Measurements from ENCODE around the gene PDE3B.
"Not testable (repeated sequence)": the region's sequence is repeated elsewhere in the genome, so short reads cannot be mapped to it uniquely, and the experiment has no call there.

Gene PDE3B

GRCh38 chr11:14750911-14751310, 107.3 kb downstream of the PDE3B start:
- DNase-seq: no peak

DNA sequence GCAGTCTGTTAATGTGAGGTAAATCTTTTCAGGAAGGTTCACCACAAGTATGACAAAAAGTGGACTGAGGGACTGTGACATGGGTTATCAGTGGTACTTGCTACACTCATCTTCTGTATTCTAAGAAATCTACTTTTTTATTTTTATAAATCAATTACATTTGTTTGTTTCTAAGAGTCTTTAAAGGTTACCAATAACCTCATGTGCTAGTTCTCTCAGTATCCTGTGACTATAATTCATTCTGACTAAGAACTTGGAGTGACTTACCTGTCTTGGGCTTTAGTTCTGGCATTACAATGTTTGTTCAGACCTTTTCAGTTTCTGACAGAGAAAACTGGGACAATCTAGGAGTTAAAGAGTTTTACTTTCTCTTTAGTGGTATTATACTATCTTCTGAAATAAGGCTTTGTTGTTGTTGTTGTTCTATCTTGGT, 108.4 kb downstream of the PDE3B start:
- DNase-seq: no peak

GRCh38 chr11:14755140-14755539, 111.5 kb downstream of the PDE3B start:
- DNase-seq: no peak

GRCh38 chr11:14756349-14756748, 112.7 kb downstream of the PDE3B start:
- no peak for DNase-seq

DNA sequence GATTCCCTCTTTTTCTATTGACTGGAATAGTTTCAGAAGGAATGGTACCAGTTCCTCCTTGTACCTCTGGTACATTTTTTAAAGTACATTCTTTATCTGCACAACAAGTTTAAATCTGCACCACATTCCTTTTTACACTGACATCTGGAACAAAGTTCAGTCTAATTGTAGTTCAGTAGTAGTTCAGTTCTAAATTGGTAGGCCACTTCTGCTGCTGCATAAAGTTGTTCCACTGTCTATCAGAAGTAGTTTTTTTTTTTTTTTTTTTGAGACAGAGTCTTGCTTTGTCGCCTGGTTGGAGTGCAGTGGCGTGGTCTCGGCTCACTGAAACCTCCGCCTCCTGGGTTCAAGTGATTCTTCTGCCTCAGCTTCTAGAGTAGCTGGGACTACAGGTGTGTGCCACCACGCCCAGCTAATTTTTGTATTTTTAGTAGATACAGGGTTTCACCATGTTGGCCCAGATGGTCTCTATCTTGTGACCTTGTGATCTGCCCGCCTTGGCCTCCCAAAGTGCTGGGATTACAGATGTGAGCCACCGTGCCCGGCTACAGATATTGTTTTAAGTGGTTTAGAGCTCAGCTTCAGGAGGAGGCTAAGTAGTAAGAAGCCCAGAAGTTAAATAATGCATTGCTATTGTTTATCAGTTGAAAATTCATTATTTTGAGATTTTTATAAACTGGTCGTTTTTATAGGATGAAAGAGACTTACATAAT, 115.9 kb downstream of the PDE3B start:
- not testable (repeated sequence) for DNase-seq

DNA sequence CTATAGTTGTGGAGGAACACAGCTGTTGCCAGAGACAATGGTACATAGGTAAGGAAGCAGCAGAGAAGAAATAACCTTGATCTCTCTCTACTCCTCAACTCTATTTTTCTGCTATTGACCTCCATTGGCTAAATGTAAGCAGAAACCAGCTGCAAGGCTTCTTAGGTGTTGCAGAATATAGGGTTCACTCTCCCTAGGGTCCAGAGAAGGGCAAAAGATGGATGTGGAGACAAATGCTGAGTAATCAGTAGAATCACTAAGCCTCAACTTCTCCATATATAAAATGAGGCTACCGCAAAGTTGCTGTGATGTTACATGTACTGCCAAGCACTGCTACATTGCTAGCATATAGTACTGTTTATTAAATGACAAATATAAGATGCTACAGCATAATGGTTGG, 120.6 kb downstream of the PDE3B start:
- no peak for DNase-seq

DNA sequence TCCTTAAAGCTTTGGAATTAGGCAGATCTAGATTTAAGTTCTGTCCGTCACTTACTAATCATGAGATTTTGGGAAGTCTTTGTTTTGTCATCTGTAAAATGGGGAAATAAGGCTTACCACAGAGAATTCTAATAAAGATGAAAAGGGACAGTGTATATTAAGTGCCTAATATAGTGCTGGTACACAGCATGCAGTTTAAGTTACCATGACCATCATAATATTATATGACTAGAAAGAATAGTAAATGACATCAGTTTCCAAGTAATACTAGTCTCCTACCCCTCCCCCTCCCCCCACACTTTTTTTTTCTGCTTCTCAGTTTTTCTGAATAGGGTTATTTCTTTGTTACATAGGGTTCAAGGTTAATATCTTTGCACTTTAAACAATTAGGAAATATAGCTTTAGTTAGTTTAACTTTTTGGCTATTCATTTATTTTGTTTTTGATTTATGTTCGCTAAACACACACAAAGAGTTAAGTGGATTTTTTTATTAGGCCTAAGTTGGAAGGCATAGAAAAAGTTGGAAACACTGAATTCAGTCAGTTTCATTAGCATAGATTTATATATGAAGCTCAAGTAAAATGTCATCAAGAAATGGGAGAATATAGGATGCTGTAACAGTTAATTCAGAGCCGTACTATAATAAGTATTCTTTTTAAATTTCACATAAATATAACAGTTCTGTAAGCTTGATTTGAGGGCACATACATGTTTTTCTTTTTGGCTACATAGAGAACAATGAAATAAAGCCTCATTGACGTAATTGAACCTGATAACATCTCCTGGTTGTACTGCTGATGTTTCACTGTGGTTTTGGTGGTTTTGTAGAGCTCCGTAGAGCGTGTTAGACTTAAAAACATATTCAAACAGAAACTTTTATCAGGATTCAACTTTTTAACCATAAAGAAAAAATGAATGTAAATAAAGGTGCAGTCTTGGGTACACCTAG, 121.2 kb downstream of the PDE3B start:
- no peak for DNase-seq

GRCh38 chr11:14766585-14766984, 123.0 kb downstream of the PDE3B start:
- DNase-seq: no peak

- DNase-seq: no peak
Observed at GRCh38 chr11:14768526-14769188, 125.1 kb downstream of the PDE3B start.

GRCh38 chr11:14773755-14774154, 130.2 kb downstream of the PDE3B start:
- no peak for DNase-seq

- DNase-seq: no peak
Observed at GRCh38 chr11:14774721-14775120, 131.1 kb downstream of the PDE3B start.

DNA sequence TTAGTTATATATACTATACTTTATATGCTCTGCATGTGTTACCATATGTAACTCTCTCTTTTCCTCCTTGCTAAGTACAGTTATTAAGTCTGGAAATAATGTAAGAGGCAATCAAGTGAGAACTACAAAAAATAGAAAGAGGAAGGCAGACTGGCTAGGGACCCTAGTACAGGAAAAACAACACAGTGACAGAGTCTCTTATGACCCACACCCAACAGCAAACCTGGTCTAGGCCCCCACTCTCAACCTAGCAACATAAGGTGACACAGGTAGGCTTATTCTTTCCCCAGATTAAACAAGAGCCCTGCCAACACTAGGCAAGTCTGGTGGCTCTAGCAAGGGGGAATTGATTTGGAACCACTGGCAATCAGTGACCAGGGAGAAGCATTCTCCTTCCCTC, 132.3 kb downstream of the PDE3B start:
- DNase-seq: no peak

DNA sequence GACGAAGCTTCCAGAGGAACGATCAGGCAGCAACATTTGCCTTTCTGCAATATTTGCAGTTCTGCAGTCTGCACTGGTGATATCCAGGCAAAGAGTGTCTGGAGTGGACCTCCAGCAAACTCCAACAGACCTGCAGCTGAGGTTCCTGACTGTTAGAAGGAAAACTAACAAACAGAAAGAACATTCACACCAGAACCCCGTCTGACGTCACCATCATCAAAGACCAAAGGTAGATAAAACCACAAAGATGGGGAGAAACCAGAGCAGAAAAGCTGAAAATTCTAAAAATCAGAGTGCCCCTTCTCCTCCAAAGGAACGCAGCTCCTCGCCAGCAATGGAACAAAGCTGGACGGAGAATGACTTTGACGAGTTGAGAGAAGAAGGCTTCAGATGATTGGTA, 134.9 kb downstream of the PDE3B start:
- DNase-seq: not testable (repeated sequence)

DNA sequence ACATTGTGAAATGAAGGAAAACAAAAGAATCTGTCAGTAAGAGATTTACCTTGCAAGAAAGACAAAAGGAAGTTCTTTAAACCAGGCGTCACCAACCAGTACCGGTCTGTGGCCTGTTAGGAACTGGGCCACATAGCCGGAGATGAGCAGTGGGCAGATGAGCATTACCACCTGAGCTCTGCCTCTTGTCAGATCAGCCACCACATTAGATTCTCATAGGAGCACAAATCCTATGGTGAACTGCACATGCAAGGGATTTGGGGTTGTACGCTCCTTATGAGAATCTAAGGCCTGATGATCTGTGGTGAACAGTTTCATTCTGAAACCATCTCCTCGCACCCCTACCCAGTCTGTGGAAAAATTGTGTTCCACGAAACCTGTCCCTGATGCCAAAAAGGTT, 140.2 kb downstream of the PDE3B start:
- DNase-seq: no peak

GRCh38 chr11:14784230-14784629, 140.6 kb downstream of the PDE3B start:
- DNase-seq: no peak

GRCh38 chr11:14789879-14790484, 146.4 kb downstream of the PDE3B start:
- no peak for DNase-seq

GRCh38 chr11:14793546-14793945, 149.9 kb downstream of the PDE3B start:
- DNase-seq: no peak

DNA sequence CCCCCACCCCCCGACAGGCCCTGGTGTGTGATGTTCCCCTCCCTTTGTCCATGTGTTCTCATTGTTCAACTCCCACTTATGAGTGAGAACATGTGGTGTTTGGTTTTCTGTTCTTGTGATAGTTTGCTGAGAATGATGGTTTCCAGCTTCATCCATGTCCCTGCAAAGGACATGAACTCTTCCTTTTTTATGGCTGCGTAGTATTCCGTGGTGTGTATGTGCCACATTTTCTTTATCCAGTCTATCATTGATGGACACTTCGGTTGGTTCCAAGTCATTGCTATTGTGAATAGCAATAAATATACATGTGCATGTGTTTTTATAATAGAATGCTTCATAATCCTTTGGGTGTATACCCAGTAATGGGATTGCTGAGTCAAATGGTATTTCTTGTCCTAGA, 152.4 kb downstream of the PDE3B start:
- not testable (repeated sequence) for DNase-seq

DNA sequence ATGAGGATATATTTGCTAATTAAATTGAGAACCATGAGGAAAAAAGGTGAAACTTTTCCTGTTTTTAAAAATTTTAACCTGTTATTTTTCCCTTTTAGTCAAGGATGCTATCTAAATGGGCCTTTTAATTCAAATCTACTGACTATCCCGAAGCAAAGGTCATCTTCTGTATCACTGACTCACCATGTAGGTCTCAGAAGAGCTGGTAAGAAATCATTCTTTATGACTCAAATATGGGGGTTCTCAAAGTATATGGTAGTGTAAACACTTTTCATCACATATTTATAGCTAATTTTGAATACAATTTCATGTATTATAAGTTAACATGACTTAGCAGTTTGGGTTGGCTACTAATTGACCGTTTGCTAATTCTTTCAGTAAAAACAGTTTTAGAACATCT, 160.2 kb downstream of the PDE3B start:
- DNase-seq: no peak

DNA sequence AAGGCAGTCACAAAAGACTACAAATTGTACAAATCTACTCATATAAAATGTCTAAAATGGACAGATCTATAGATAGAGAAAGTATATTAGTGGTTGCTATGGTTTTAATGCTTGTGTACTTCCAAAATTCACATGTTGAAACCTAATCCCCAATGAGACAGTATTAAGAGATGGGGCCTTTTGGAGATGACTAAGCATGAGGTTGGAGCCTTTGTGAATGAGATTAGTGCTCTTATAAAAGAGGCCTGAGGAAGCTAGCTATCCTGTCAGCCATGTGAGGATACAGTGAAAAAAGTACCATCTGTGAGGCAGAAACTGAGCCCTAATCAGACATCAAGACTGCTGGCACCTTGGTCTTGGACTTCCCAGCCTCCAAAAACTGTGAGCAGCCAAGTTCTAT, 165.9 kb downstream of the PDE3B start:
- DNase-seq: no peak

DNA sequence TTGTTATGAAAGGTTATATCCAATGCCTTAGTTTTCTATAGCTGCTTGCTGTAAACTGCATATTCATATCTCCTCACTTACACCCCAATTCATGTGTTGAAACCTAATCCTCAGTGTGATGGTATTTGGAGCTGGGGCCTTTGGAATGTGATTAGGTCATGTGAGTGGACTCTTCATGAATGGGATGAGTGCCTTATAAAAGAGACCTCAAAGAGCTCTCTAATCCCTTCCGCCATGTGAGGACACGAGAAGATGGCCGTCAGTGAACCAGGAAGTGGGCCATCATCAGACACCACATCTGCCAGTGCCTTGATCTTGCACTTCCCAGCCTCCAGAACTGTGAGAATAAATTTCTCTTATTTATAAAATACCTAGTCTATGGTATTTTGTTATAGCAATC, 169.2 kb downstream of the PDE3B start:
- no peak for DNase-seq

GRCh38 chr11:14813516-14813915, 169.9 kb downstream of the PDE3B start:
- DNase-seq: no peak

- no peak for DNase-seq
Observed at GRCh38 chr11:14818779-14819178, 175.2 kb downstream of the PDE3B start.

Data from left hindlimb (tissue), 1 donor.